GM12892 (cell line): ENCODE measurements around the gene LRRC52.

Experiments
- POLR2A ChIP-seq: IDR thresholded peaks from 2 replicates; pipeline ENCODE4 v1.6.1; 2011; ENCODE audit warnings: low read depth, low read length, control low read depth
- POLR2AphosphoS5 ChIP-seq: IDR thresholded peaks from 2 replicates; pipeline ENCODE4 v1.6.1; 2011; ENCODE audit warnings: low read depth, low read length, control low read depth
- TAF1 ChIP-seq: IDR thresholded peaks from 2 replicates; pipeline ENCODE4 v1.6.1; 2011; ENCODE audit warnings: low read depth, mild to moderate bottlenecking, control low read depth, low read length, borderline replicate concordance

- TF ChIP-seq POLR2A (no peak), TAF1 (no peak), POLR2AphosphoS5 (no peak)
Measured at GRCh38 chr1:165501970-165502348, 41.8 kb upstream of the LRRC52 start.
